HEK293T (cell line): Measurements from ENCODE around the gene NUCB2.
A peak's percentile ranks its signal among the peaks of the same experiment; 100 is the strongest.
"Not testable (repeated sequence)": the region's sequence is repeated elsewhere in the genome, so short reads cannot be mapped to it uniquely, and the experiment has no call there.

Source experiments
- CTCF ChIA-PET: fragments of 350-600 bp; formaldehyde crosslinking; extraction: SDS; loops from one replicate; lab custom pipeline; 2021; ENCODE audit warnings: antibody characterized with exemption, inconsistent platforms; lab: Yijun Ruan, JAX
- POLR2A ChIA-PET: fragments of 350-600 bp; formaldehyde crosslinking; extraction: SDS; loops from one replicate; lab custom pipeline; 2020; ENCODE audit warnings: antibody characterized with exemption, inconsistent platforms; lab: Yijun Ruan, JAX
- DNase-seq: peaks from one replicate; pipeline ENCODE4 v3.0.0; 2012; ENCODE audit warnings: mixed read lengths; ENCODE audit errors: extremely low spot score
- ARNT ChIP-seq: fragments of 450-650 bp; IDR thresholded peaks from 2 replicates; pipeline ENCODE4 v1.6.1; 2017; ENCODE audit warnings: mild to moderate bottlenecking
- BHLHE40 ChIP-seq: fragments of 450-650 bp; IDR thresholded peaks from 2 replicates; pipeline ENCODE4 v1.6.1; 2016; ENCODE audit warnings: mild to moderate bottlenecking, moderate library complexity, borderline replicate concordance
- CTBP1 ChIP-seq: fragments of 450-650 bp; IDR thresholded peaks from 2 replicates; pipeline ENCODE4 v1.6.1; 2016; ENCODE audit warnings: borderline replicate concordance
- ELF4 ChIP-seq: fragments of 450-650 bp; IDR thresholded peaks from 2 replicates; pipeline ENCODE4 v1.6.1; 2017; ENCODE audit warnings: antibody characterized with exemption
- FOXA1 ChIP-seq: fragments of 450-650 bp; IDR thresholded peaks from 2 replicates; pipeline ENCODE4 v1.6.1; 2016; ENCODE audit warnings: mild to moderate bottlenecking
- FOXK2 ChIP-seq: fragments of 450-650 bp; IDR thresholded peaks from 2 replicates; pipeline ENCODE4 v1.6.1; 2016; ENCODE audit warnings: mild to moderate bottlenecking
- FOXM1 ChIP-seq: fragments of 450-650 bp; IDR thresholded peaks from 2 replicates; pipeline ENCODE4 v1.6.1; 2017; ENCODE audit warnings: mild to moderate bottlenecking, borderline replicate concordance
- HDGF ChIP-seq: fragments of 450-650 bp; IDR thresholded peaks from 2 replicates; pipeline ENCODE4 v1.6.1; 2017; ENCODE audit warnings: antibody characterized with exemption, borderline replicate concordance
- L3MBTL2 ChIP-seq: fragments of 450-650 bp; conservative IDR thresholded peaks from 2 replicates; pipeline ENCODE4 v1.6.1; 2016; ENCODE audit warnings: mild to moderate bottlenecking
- LEF1 ChIP-seq: fragments of 450-650 bp; IDR thresholded peaks from 2 replicates; pipeline ENCODE4 v1.6.1; 2017; ENCODE audit warnings: mild to moderate bottlenecking, borderline replicate concordance
- SP1 ChIP-seq: fragments of 450-650 bp; IDR thresholded peaks from 2 replicates; pipeline ENCODE4 v1.6.1; 2017
- SUZ12 ChIP-seq: fragments of 450-650 bp; IDR thresholded peaks from 2 replicates; pipeline ENCODE4 v1.6.1; 2016; ENCODE audit warnings: mild to moderate bottlenecking
- TARDBP ChIP-seq: fragments of 450-650 bp; IDR thresholded peaks from 2 replicates; pipeline ENCODE4 v1.6.1; 2016
- ZNF384 ChIP-seq: fragments of 450-650 bp; IDR thresholded peaks from 2 replicates; pipeline ENCODE4 v1.6.1; 2016
- TF ChIP-seq, protein P1 (sequence below): fragments of 450-650 bp; IDR thresholded peaks from 2 replicates; pipeline ENCODE4 v1.6.1; 2016

The NUCB2 gene

DNA sequence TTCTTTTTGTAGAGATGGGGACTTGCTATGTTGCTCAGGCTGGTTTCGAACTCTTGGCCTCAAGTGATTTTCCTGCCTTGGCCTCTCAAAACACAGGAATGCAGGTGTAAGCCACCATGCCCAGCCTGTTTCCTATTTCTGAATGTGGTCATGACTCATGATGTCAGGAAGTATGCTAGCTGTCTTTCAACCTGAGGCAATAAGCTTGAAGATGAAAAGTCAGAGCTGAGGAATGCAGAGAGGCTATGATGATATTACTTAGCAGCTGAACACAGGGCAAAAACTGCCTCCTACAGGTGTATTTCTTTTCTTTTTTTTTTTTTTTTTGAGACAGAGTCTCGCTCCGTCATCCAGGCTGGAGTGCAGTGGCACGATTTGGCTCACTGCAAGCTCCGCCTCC lies 9.0 kb upstream of the NUCB2 start:
- TF ChIP-seq HDGF (no peak), LEF1 (no peak), FOXA1 (no peak)
- ChIA-PET CTCF (interaction anchor here (0.6 to 1.0 kb wide), 3 partner anchors 9 to 112 kb away, joined by 3 read pairs; partner anchors contain the start of gene NUCB2), POLR2A (interaction anchor here (1.2 kb wide), 1 partner anchor 9 kb away, joined by 4 read pairs; the partner anchor contains the start of gene NUCB2)
- DNase-seq, result no peak

DNA sequence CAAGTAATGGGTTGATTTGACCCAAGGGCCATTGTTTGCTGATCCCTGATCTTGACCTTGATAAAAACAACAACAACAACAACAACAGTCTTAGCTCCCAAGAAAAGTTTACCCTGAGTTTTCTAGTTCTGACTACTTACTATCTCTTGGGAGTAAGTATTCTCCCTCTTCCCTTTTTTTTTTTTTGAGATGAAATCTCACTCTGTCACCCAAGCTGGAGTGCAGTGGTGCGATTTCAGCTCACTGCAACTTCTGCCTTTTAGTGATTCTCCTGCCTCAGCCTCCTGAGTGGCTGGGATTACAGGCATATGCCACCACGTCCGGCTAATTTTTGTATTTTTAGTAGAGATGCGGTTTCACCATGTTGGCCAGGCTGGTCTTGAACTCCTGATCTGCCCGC lies 8.0 kb upstream of the NUCB2 start:
- POLR2A ChIA-PET, DNase-seq: not testable (repeated sequence)
- CTCF ChIA-PET, result interaction anchor here (0.6 to 0.7 kb wide), 2 partner anchors 111 to 510 kb away, joined by 3 read pairs; no protein-coding TSS in a partner anchor

DNA sequence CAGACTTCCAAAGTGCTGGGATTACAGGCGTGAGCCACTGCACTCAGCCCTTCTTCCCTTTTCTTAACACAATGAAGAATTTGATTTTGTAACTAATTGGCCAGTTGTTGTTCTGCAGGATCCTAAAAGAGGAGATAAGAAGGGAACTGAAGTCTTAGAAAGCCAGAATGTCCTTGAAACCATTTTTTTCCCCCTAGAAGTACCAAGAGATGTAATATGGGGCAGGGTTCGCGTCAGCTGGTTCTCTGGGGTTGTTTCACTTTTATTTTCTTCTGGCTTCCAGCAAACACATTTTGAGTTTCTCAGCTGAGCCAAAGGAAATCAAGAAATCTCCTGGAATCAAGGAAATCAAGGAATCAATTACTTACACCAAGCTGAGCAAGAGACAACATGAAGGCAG lies 7.6 kb upstream of the NUCB2 start:
- no peak for DNase-seq
- TF ChIP-seq FOXK2, result no peak
- no peak for TF ChIP-seq SUZ12
- no peak for TF ChIP-seq BHLHE40
- no peak for TF ChIP-seq TARDBP
- TF ChIP-seq, protein P1, sequence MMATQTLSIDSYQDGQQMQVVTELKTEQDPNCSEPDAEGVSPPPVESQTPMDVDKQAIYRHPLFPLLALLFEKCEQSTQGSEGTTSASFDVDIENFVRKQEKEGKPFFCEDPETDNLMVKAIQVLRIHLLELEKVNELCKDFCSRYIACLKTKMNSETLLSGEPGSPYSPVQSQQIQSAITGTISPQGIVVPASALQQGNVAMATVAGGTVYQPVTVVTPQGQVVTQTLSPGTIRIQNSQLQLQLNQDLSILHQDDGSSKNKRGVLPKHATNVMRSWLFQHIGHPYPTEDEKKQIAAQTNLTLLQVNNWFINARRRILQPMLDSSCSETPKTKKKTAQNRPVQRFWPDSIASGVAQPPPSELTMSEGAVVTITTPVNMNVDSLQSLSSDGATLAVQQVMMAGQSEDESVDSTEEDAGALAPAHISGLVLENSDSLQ, result no peak
- TF ChIP-seq FOXA1, result no peak
- no peak for TF ChIP-seq LEF1
- ChIA-PET CTCF (interaction anchor here (0.6 kb wide), 1 partner anchor 511 kb away, joined by 3 read pairs; no protein-coding TSS in a partner anchor), POLR2A (no interaction called here)

DNA sequence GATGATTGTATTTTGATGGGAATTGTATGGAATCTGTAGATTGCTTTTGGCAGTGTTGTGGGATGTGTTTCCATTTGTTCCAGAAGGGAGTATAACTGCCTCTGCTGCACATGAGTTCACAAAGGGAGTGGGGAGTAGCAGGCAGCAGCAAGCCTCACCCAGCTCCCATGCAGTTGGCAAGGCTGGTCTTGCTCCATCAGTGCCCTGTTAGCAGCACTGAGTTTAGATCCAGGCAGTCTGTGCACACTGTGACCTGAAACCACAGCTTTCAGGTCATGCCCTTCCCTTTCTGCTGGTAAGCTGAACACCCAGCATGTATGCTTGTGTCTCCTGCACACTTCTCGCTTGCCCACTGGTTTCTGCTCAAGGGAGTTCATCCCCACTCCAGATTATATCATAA lies 3.7 kb upstream of the NUCB2 start:
- TF ChIP-seq BHLHE40, result no peak
- no peak for TF ChIP-seq LEF1
- TF ChIP-seq SP1, result no peak
- TF ChIP-seq, protein P1, result no peak
- no peak for TF ChIP-seq ELF4
- TF ChIP-seq TARDBP, result no peak
- no peak for TF ChIP-seq SUZ12
- no peak for TF ChIP-seq FOXK2
- no peak for TF ChIP-seq ZNF384
- no peak for TF ChIP-seq FOXM1
- no peak for TF ChIP-seq ARNT
- TF ChIP-seq L3MBTL2, result no peak
- no peak for TF ChIP-seq FOXA1
- no peak for DNase-seq
- POLR2A ChIA-PET, result no interaction called here
- CTCF ChIA-PET, result no interaction called here

DNA sequence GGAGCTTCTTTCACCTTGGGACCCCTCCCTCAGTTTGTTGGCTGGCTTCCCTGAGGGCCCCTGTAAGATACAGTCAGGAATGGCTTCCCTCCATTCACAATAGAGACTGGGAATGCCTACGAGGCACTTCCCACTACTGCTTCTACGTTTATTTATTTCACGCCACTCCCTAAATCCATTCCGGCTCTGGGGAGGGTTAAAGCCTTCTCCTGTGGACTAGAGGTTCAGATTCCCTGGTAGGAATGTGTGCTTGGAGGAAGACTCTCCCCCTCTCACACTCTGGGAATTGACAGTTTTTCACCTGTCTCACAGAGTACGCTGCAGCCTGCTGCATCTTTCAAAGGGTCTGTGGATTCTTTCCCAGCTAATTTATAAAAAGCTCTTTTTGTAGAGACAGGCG lies 3.3 kb upstream of the NUCB2 start:
- ChIA-PET CTCF (no interaction called here), POLR2A (no interaction called here)
- TF ChIP-seq FOXK2 (no peak), SUZ12 (no peak), FOXM1 (no peak), HDGF (no peak), LEF1 (no peak), FOXA1 (no peak), TARDBP (no peak), ELF4 (no peak), L3MBTL2 (no peak), ARNT (no peak), ZNF384 (no peak), CTBP1 (no peak), BHLHE40 (no peak), SP1 (no peak)
- TF ChIP-seq, protein P1, result no peak
- DNase-seq, result no peak

DNA sequence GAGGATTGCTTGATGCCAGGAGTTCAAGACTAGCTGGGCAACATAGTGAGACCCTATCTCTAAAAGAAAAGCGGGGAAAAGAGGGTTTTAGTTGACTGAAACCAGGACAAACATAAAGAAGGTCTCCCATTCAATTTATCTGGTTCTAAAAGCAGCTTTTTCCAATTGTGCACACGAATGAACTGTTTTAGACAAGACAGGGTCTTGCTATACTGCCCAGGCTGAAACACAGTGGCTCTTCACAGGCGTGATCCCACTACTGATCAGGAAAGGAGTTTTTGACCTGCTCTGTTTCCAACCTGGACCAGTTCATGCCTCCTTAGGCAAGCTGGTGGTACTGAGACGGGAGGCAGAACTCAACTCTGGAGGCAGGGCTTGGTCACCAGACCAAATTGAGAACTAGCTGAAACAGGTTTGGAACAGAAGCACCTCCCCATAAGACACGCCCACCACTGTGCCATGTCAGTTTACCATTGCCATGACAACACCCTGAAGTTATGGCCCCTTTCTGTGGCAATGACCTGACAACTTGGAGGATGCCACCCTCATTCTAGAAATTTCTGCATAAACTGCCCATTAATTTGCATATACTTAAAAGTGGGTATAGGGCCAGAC lies 2.8 kb upstream of the NUCB2 start:
- no peak for DNase-seq
- ChIA-PET CTCF (no interaction called here), POLR2A (no interaction called here)
- TF ChIP-seq SUZ12, result no peak
- TF ChIP-seq, protein P1, result peak; percentile 68
- TF ChIP-seq SP1, result no peak
- no peak for TF ChIP-seq BHLHE40
